ENCODE data around the gene SLAIN1. TPM values are rescaled to one million over a fixed set of nuclear protein-coding genes. Genes with fewer than 3 reads are reported as not detected.

Gene SLAIN1
- total RNA-seq, 1 donor from 2014 or later: 5.1 TPM

GRCh38 chr13:77751513-77752456 lies 54.3 kb downstream of the SLAIN1 start:
- DNase-seq (ENCODE audit: low read depth in 2 of 2): peak; percentile 52 to 55

GRCh38 chr13:77752512-77753069 lies 55.1 kb downstream of the SLAIN1 start:
- DNase-seq (ENCODE audit: low read depth in 2 of 2): no peak

GRCh38 chr13:77760893-77761292 lies 63.4 kb downstream of the SLAIN1 start:
- no peak for DNase-seq (ENCODE audit: low read depth in 2 of 2)

- DNase-seq (ENCODE audit: low read depth in 2 of 2): no peak
These were observed 69.9 kb downstream of the SLAIN1 start for GRCh38 chr13:77767413-77767812.

GRCh38 chr13:77774181-77774580 lies 76.7 kb downstream of the SLAIN1 start:
- no peak for DNase-seq (ENCODE audit: low read depth in 2 of 2)

- no peak for DNase-seq (ENCODE audit: low read depth in 2 of 2)
These were observed 79.2 kb downstream of the SLAIN1 start for GRCh38 chr13:77776704-77777103.

GRCh38 chr13:77779552-77780272 lies 82.2 kb downstream of the SLAIN1 start:
- DNase-seq (ENCODE audit: low read depth in 2 of 2): peak; percentile 80 to 84

GRCh38 chr13:77781808-77782207 lies 84.3 kb downstream of the SLAIN1 start:
- DNase-seq (ENCODE audit: low read depth in 2 of 2): no peak

- DNase-seq (ENCODE audit: low read depth in 2 of 2): no peak
These were observed 87.0 kb downstream of the SLAIN1 start for GRCh38 chr13:77784515-77784914.

GRCh38 chr13:77786695-77787287 lies 89.3 kb downstream of the SLAIN1 start:
- no peak for DNase-seq (ENCODE audit: low read depth in 2 of 2)

GRCh38 chr13:77789376-77789775 lies 91.9 kb downstream of the SLAIN1 start:
- no peak for DNase-seq (ENCODE audit: low read depth in 2 of 2)

GRCh38 chr13:77800219-77800618 lies 102.7 kb downstream of the SLAIN1 start:
- DNase-seq (ENCODE audit: low read depth in 2 of 2): no peak

GRCh38 chr13:77806518-77806917 lies 109.0 kb downstream of the SLAIN1 start:
- DNase-seq (ENCODE audit: low read depth in 2 of 2): no peak

- no peak for DNase-seq (ENCODE audit: low read depth in 2 of 2)
These were observed 110.1 kb downstream of the SLAIN1 start for GRCh38 chr13:77807431-77808135.

GRCh38 chr13:77810430-77810829 lies 112.9 kb downstream of the SLAIN1 start:
- peak; percentile 32 to 48 for DNase-seq (ENCODE audit: low read depth in 2 of 2)

- DNase-seq (ENCODE audit: low read depth in 2 of 2): peak in 1 of 2 donors; percentile 22
These were observed 113.4 kb downstream of the SLAIN1 start for GRCh38 chr13:77810878-77811277.

GRCh38 chr13:77811381-77811780 lies 113.9 kb downstream of the SLAIN1 start:
- no peak for DNase-seq (ENCODE audit: low read depth in 2 of 2)

- no peak for DNase-seq (ENCODE audit: low read depth in 2 of 2)
These were observed 114.5 kb downstream of the SLAIN1 start for GRCh38 chr13:77811981-77812380.

Data from dermis microvascular lymphatic vessel endothelial cell (primary cell).